ENCODE measurements around the gene NLRP10.

NLRP10 gene

GRCh38 chr11:7964873-7965272 is 374 bp downstream of the NLRP10 start:
- intact Hi-C loops (cut with micrococcal nuclease): no loop called here
- Mint-ChIP-seq H3K36me3 (ENCODE audit: low read depth) (no peaks in the 10 kb centered on the region), H3K27ac (no peak overlapping the region), H3K27me3 (peaks cover 11% of the 10 kb centered on the region), H3K4me1 (ENCODE audit: low read depth) (no peaks in the 10 kb centered on the region), H3K4me3 (no peak overlapping the region), H3K9me3 (no peaks in the 10 kb centered on the region)

GRCh38 chr11:7964261-7964660 is 986 bp downstream of the NLRP10 start:
- no peaks in the 10 kb centered on the region for H3K36me3 Mint-ChIP-seq (ENCODE audit: low read depth)
- H3K9me3 Mint-ChIP-seq: no peaks in the 10 kb centered on the region
- H3K4me3 Mint-ChIP-seq: no peak overlapping the region
- no peak overlapping the region for H3K27ac Mint-ChIP-seq
- H3K4me1 Mint-ChIP-seq (ENCODE audit: low read depth): no peaks in the 10 kb centered on the region
- intact Hi-C loops (cut with micrococcal nuclease): no loop called here
- peaks cover 10% of the 10 kb centered on the region for H3K27me3 Mint-ChIP-seq

GRCh38 chr11:7955191-7955590 is 10.1 kb downstream of the NLRP10 start:
- intact Hi-C loops (cut with micrococcal nuclease): no loop called here
- Mint-ChIP-seq H3K9me3 (no peaks in the 10 kb centered on the region), H3K4me3 (no peak overlapping the region), H3K4me1 (ENCODE audit: low read depth) (no peaks in the 10 kb centered on the region), H3K27ac (no peak overlapping the region), H3K27me3 (no peaks in the 10 kb centered on the region), H3K36me3 (ENCODE audit: low read depth) (no peaks in the 10 kb centered on the region)

GRCh38 chr11:7949934-7950333 is 15.3 kb downstream of the NLRP10 start:
- no peaks in the 10 kb centered on the region for H3K4me1 Mint-ChIP-seq (ENCODE audit: low read depth)
- no peak overlapping the region for H3K27ac Mint-ChIP-seq
- H3K36me3 Mint-ChIP-seq (ENCODE audit: low read depth): no peaks in the 10 kb centered on the region
- intact Hi-C loops (cut with micrococcal nuclease): no loop called here
- no peaks in the 10 kb centered on the region for H3K27me3 Mint-ChIP-seq
- H3K4me3 Mint-ChIP-seq: no peak overlapping the region
- H3K9me3 Mint-ChIP-seq: peaks cover 8% of the 10 kb centered on the region

GRCh38 chr11:7944123-7944522 is 21.1 kb downstream of the NLRP10 start:
- peaks cover 24% of the 10 kb centered on the region for H3K9me3 Mint-ChIP-seq
- H3K4me3 Mint-ChIP-seq: no peak overlapping the region
- H3K36me3 Mint-ChIP-seq (ENCODE audit: low read depth): no peaks in the 10 kb centered on the region
- H3K27ac Mint-ChIP-seq: no peak overlapping the region
- intact Hi-C loops (cut with micrococcal nuclease): no loop called here
- no peaks in the 10 kb centered on the region for H3K4me1 Mint-ChIP-seq (ENCODE audit: low read depth)
- no peaks in the 10 kb centered on the region for H3K27me3 Mint-ChIP-seq

- H3K27me3 Mint-ChIP-seq: no peaks in the 10 kb centered on the region
- intact Hi-C loops (cut with micrococcal nuclease): no loop called here
- H3K27ac Mint-ChIP-seq: no peak within 1 kb of the TSS
- H3K4me1 Mint-ChIP-seq (ENCODE audit: low read depth): no peaks in the 10 kb centered on the region
- no peaks in the 10 kb centered on the region for H3K36me3 Mint-ChIP-seq (ENCODE audit: low read depth)
- no peak within 1 kb of the TSS for H3K4me3 Mint-ChIP-seq
- peaks cover 24% of the 10 kb centered on the region for H3K9me3 Mint-ChIP-seq
These were observed 23.6 kb downstream of the NLRP10 start, which contains the start of gene OR10A3 for GRCh38 chr11:7941608-7942007. Gene OR10A3, minus strand, starts transcription at chr11:7941708. Its CDS starts 2,188 bp downstream, at chr11:7939520.

- Mint-ChIP-seq H3K9me3 (peaks cover 24% of the 10 kb centered on the region), H3K4me3 (no peak overlapping the region), H3K4me1 (ENCODE audit: low read depth) (no peaks in the 10 kb centered on the region), H3K27ac (no peak overlapping the region), H3K27me3 (no peaks in the 10 kb centered on the region), H3K36me3 (ENCODE audit: low read depth) (no peaks in the 10 kb centered on the region)
- intact Hi-C loops (cut with micrococcal nuclease): no loop called here
These were observed 24.1 kb downstream of the NLRP10 start for GRCh38 chr11:7941146-7941545.

GRCh38 chr11:7936615-7937014 is 28.6 kb downstream of the NLRP10 start:
- H3K36me3 Mint-ChIP-seq (ENCODE audit: low read depth): no peaks in the 10 kb centered on the region

GRCh38 chr11:7931168-7931567 is 34.1 kb downstream of the NLRP10 start, which contains the start of gene OR10A6:
Gene OR10A6, minus strand, starts transcription at chr11:7931268. Its CDS starts 2,606 bp downstream, at chr11:7928662.
- intact Hi-C loops (cut with micrococcal nuclease): no loop called here
- Mint-ChIP-seq H3K4me3 (no peak within 1 kb of the TSS), H3K36me3 (ENCODE audit: low read depth) (no peaks in the 10 kb centered on the region), H3K9me3 (no peaks in the 10 kb centered on the region), H3K27ac (no peak within 1 kb of the TSS), H3K27me3 (peaks cover 1% of the 10 kb centered on the region), H3K4me1 (ENCODE audit: low read depth) (no peaks in the 10 kb centered on the region)

More at GRCh38 chr11:7936615-7937014, 28.6 kb downstream of the NLRP10 start:
- Mint-ChIP-seq H3K4me3 (no peak overlapping the region), H3K4me1 (ENCODE audit: low read depth) (no peaks in the 10 kb centered on the region), H3K9me3 (no peaks in the 10 kb centered on the region), H3K27me3 (no peaks in the 10 kb centered on the region), H3K27ac (no peak overlapping the region)
- intact Hi-C loops (cut with micrococcal nuclease): no loop called here

- H3K4me1 Mint-ChIP-seq (ENCODE audit: low read depth): no peaks in the 10 kb centered on the region
- H3K36me3 Mint-ChIP-seq (ENCODE audit: low read depth): no peaks in the 10 kb centered on the region
- H3K27me3 Mint-ChIP-seq: peaks cover 1% of the 10 kb centered on the region
- no peaks in the 10 kb centered on the region for H3K9me3 Mint-ChIP-seq
- intact Hi-C loops (cut with micrococcal nuclease): no loop called here
- no peak overlapping the region for H3K27ac Mint-ChIP-seq
- no peak overlapping the region for H3K4me3 Mint-ChIP-seq
These were observed 37.6 kb downstream of the NLRP10 start for GRCh38 chr11:7927635-7928034.

- H3K27ac Mint-ChIP-seq: no peak overlapping the region
- intact Hi-C loops (cut with micrococcal nuclease): no loop called here
- no peaks in the 10 kb centered on the region for H3K27me3 Mint-ChIP-seq
- H3K9me3 Mint-ChIP-seq: no peaks in the 10 kb centered on the region
- H3K4me1 Mint-ChIP-seq (ENCODE audit: low read depth): no peaks in the 10 kb centered on the region
- no peaks in the 10 kb centered on the region for H3K36me3 Mint-ChIP-seq (ENCODE audit: low read depth)
- H3K4me3 Mint-ChIP-seq: no peak overlapping the region
These were observed 40.7 kb downstream of the NLRP10 start for GRCh38 chr11:7924536-7924935.

GRCh38 chr11:7918141-7918540 is 47.1 kb downstream of the NLRP10 start:
- Mint-ChIP-seq H3K36me3 (ENCODE audit: low read depth) (no peaks in the 10 kb centered on the region), H3K4me3 (no peak overlapping the region), H3K27ac (no peak overlapping the region), H3K27me3 (no peaks in the 10 kb centered on the region), H3K9me3 (no peaks in the 10 kb centered on the region), H3K4me1 (ENCODE audit: low read depth) (no peaks in the 10 kb centered on the region)
- intact Hi-C loops (cut with micrococcal nuclease): no loop called here
